T-helper 1 cell treated with Interleukin-12 subunit alpha and Interleukin-12 subunit beta and Interleukin-4 antibody, amounts not matched to agents 30 μg/mL and 1 μg/mL, for 36 hours (primary cell): ENCODE measurements around the gene FAM167B.
A peak's percentile ranks its signal among the peaks of the same experiment; 100 is the strongest.
"Not testable (repeated sequence)": the region's sequence is repeated elsewhere in the genome, so short reads cannot be mapped to it uniquely, and the experiment has no call there.

ENCODE experiments used
- H3K27ac Mint-ChIP-seq: one replicate; pipeline ENCODE4 v1.8.0; 2021; ENCODE audit warnings: mild to moderate bottlenecking, mixed read lengths
- H3K27me3 Mint-ChIP-seq: one replicate; pipeline ENCODE4 v1.8.0; 2021; ENCODE audit warnings: low read depth, mixed read lengths
- H3K36me3 Mint-ChIP-seq: one replicate; pipeline ENCODE4 v1.8.0; 2021; ENCODE audit warnings: low read depth, mixed read lengths
- H3K4me1 Mint-ChIP-seq: one replicate; pipeline ENCODE4 v1.8.0; 2021; ENCODE audit warnings: low read depth, mixed read lengths
- H3K4me3 Mint-ChIP-seq: one replicate; pipeline ENCODE4 v1.8.0; 2021; ENCODE audit warnings: mild to moderate bottlenecking, moderate library complexity, mixed read lengths
- H3K9me3 Mint-ChIP-seq: one replicate; pipeline ENCODE4 v1.8.0; 2021; ENCODE audit warnings: mixed read lengths

Gene FAM167B

DNA sequence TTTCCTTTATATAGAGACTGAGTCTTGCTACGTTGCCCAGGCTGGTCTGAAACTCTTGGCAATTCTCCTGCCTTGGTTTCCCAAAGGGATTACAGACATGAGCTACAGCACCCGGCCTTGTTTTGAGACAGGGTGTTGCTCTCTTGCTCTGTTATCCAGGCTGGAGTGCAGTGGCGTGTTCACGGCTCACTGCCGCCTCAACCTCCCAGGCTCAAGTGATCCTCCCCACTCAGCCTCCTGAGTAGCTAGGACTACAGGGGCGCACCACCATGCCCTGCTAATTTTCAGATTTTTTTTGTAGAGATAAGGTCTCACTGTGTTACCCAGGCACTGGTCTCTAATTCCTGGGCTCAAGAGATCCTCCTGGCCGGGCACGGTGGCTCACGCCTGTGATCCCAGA, 18.8 kb downstream of the FAM167B start:
- H3K27me3 Mint-ChIP-seq: no peaks in the 10 kb centered on the region
- H3K27ac Mint-ChIP-seq: peak overlapping the region; percentile 86
- peaks cover 20% of the 10 kb centered on the region for H3K36me3 Mint-ChIP-seq
- H3K4me1 Mint-ChIP-seq: peaks cover 32% of the 10 kb centered on the region
- H3K9me3 Mint-ChIP-seq: no peaks in the 10 kb centered on the region
- H3K4me3 Mint-ChIP-seq: peak overlapping the region; percentile 29

DNA sequence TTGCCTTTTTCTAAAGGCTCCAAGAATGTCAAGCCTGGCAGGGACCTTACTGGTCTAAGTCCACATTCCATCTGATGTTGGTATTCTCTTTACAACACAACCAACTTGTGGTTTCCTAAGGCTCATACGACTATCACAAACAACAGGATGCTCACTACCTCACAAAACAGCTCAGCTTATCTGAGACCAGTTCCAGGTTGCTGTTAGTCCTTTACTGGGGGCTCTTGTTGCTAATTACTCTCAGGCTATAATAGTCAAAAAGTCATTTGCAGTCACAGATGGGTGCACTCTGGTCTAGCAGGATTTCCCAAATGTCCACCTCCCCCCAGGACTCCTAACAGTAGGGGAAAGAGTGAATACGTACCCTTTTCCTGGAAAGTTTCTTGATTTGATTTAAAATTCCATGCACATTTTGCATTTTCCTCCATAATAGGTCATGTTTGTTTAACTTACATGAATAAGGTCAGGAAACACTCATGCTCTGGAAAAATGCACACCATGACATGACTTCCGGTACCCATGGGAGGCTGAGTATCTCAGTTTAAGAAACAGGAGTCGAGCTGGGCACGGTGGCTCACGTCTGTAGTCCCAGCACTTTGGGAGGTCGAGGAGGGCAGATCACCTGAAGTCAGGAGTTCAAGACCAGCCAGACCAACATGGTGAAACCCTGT, 20.0 kb downstream of the FAM167B start:
- Mint-ChIP-seq H3K4me1 (peaks cover 39% of the 10 kb centered on the region), H3K27me3 (no peaks in the 10 kb centered on the region), H3K36me3 (peaks cover 27% of the 10 kb centered on the region), H3K9me3 (no peaks in the 10 kb centered on the region), H3K4me3 (peak overlapping the region; percentile 86), H3K27ac (peak overlapping the region; percentile 98)

DNA sequence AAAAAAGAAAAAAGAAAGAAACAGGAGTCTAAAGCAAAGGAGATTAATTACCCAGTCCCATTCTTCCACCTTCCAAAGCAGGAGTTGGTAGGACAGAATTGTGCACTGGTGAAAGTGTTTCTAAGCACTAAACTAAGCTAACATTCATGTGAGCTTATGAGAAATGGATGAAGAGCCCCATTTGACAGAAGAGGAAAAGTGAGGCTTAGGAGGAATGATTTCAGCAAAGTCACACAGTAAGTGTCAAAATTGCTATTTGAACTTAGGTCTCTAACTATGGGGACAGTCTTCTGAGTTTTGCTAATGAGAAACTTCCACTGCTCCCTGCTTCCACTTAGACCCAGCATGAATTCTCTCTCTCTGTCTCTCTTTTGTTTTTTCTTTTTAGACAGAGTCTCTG, 22.7 kb downstream of the FAM167B start:
- Mint-ChIP-seq H3K36me3 (peaks cover 42% of the 10 kb centered on the region), H3K4me1 (peaks cover 50% of the 10 kb centered on the region), H3K27me3 (no peaks in the 10 kb centered on the region), H3K4me3 (no peak overlapping the region), H3K27ac (peak overlapping the region; percentile 55), H3K9me3 (no peaks in the 10 kb centered on the region)

DNA sequence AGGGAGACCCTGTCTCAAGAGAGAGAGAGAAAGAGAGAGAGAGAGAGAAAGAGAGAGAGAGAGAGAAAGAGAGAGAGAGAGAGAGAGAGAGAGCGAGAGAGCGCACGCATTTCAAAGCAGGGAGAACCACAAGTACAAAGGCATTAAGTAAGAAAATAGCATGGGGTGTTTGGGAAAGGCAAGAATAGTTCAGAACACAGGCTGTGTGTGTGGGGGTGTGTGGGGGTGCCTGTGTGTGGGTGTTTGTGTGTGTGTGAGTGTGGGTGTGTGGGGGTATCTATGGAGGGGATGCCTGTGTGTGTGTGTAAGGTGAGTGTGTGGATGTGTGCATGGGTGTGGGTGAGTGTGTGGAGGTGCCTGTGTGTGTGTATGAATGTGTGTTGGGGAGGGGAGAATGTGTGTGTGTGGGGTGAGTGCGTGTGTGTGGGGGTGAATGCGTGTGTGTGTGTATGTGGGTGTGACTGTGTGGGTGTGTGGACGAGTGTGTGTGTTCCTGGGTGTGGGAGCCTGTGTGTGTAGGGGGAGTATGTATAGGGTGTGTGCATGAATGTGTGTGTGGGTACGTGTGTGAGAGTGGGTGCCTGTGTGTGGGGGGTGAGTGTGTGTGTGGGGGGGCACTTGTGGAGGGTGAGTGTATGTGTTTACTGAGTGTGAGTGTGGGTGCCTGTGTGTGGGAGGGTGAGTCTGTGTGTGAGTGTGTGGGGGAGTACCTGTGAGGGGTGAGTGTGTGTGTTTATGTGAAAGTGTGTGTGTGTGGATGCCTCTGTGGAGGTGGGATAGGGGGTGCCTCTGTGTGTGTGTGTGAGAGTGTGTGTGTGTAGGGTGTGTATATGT, 25.8 kb downstream of the FAM167B start:
- H3K4me1 Mint-ChIP-seq: peaks cover 44% of the 10 kb centered on the region
- H3K36me3 Mint-ChIP-seq: peaks cover 47% of the 10 kb centered on the region
- H3K9me3 Mint-ChIP-seq: no peaks in the 10 kb centered on the region
- H3K27me3 Mint-ChIP-seq: no peaks in the 10 kb centered on the region
- peak overlapping the region; percentile 58 for H3K4me3 Mint-ChIP-seq
- peak overlapping the region; percentile 86 for H3K27ac Mint-ChIP-seq

DNA sequence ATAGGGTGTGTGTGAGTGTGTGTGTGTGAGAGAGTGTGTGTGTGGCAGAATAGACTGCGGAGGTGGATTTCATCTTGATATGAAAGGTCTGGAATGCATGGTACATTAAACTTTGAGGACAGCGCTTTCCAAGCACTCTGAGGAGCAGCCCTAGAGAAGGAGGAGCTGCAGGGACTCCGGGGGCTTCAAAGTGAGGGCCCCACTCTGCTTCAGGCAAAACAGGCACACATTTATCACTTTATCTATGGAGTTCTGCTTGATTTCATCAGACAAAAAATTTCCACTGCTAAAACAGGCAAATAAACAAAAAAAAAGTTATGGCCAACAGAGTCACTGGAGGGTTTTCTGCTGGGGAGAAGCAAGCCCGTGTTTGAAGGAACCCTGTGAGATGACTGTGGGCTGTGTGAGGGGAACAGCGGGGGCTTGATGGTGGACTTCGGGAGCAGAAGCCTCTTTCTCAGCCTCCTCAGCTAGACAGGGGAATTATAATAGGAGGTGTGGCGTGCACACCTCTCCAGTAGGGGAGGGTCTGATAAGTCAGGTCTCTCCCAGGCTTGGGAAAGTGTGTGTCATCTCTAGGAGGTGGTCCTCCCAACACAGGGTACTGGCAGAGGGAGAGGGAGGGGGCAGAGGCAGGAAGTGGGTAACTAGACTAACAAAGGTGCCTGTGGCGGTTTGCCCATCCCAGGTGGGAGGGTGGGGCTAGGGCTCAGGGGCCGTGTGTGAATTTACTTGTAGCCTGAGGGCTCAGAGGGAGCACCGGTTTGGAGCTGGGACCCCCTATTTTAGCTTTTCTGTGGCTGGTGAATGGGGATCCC, 26.6 kb downstream of the FAM167B start:
- Mint-ChIP-seq H3K27me3 (no peaks in the 10 kb centered on the region), H3K27ac (peak overlapping the region; percentile 86), H3K9me3 (no peaks in the 10 kb centered on the region), H3K36me3 (peaks cover 50% of the 10 kb centered on the region), H3K4me1 (peaks cover 46% of the 10 kb centered on the region), H3K4me3 (peak overlapping the region; percentile 58)

DNA sequence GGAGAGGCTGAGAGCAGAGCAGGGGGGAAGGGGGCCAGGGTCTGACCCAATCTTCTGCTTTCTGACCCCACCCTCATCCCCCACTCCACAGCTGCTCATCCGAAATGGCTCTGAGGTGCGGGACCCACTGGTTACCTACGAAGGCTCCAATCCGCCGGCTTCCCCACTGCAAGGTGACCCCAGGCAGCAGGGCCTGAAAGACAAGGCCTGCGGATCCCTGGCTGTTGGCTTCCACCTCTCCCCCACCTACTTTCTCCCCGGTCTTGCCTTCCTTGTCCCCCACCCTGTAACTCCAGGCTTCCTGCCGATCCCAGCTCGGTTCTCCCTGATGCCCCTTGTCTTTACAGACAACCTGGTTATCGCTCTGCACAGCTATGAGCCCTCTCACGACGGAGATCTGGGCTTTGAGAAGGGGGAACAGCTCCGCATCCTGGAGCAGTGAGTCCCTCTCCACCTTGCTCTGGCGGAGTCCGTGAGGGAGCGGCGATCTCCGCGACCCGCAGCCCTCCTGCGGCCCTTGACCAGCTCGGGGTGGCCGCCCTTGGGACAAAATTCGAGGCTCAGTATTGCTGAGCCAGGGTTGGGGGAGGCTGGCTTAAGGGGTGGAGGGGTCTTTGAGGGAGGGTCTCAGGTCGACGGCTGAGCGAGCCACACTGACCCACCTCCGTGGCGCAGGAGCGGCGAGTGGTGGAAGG, 27.8 kb downstream of the FAM167B start:
- Mint-ChIP-seq H3K9me3 (no peaks in the 10 kb centered on the region), H3K4me3 (no peak overlapping the region), H3K36me3 (peaks cover 58% of the 10 kb centered on the region), H3K27ac (peak overlapping the region; percentile 86), H3K27me3 (no peaks in the 10 kb centered on the region), H3K4me1 (peaks cover 47% of the 10 kb centered on the region)

DNA sequence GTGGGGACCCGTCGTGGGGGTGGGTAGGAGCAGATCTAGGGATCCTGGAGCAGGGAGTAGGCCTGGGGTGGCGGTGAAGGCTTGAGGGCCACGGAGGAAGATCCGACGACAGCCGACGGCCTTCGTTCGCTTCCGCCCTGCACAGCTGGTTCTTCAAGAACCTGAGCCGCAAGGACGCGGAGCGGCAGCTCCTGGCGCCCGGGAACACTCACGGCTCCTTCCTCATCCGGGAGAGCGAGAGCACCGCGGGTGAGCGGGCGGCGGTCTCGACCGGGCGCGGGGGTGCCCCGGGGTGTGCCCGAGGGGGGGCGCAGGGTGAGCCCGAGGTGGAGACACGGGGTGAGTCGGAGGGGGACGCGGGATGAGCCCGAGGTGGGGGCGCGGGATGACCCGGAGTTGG, 28.4 kb downstream of the FAM167B start:
- Mint-ChIP-seq H3K4me1 (peaks cover 47% of the 10 kb centered on the region), H3K27me3 (no peaks in the 10 kb centered on the region), H3K9me3 (no peaks in the 10 kb centered on the region), H3K4me3 (no peak overlapping the region), H3K36me3 (peaks cover 56% of the 10 kb centered on the region), H3K27ac (peak overlapping the region; percentile 49)

DNA sequence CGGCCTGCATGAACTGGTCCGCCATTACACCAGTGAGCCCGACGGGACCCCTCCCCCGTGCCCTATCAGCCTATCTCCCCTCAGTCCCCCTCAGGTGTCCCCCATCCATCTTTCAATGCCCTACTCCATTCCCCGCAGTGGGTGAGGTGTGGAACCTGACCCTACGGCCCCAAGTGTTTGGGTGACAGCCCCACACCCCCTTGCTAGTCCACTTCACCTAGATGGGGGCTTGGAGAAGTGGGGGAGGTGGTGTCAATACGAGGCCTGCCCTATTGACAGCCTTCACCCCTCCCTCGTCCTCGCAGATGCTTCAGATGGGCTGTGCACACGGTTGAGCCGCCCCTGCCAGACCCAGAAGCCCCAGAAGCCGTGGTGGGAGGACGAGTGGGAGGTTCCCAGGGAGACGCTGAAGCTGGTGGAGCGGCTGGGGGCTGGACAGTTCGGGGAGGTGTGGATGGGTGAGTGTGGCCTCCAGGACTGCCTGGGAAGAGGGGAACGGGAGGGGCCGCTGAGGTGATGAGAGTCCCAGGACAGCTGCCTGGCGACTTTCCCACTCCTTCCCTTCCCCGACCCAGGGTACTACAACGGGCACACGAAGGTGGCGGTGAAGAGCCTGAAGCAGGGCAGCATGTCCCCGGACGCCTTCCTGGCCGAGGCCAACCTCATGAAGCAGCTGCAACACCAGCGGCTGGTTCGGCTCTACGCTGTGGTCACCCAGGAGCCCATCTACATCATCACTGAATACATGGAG, 29.2 kb downstream of the FAM167B start:
- H3K36me3 Mint-ChIP-seq: peaks cover 54% of the 10 kb centered on the region
- no peaks in the 10 kb centered on the region for H3K9me3 Mint-ChIP-seq
- no peak overlapping the region for H3K4me3 Mint-ChIP-seq
- H3K27ac Mint-ChIP-seq: peak overlapping the region; percentile 17
- no peaks in the 10 kb centered on the region for H3K27me3 Mint-ChIP-seq
- H3K4me1 Mint-ChIP-seq: peaks cover 45% of the 10 kb centered on the region

DNA sequence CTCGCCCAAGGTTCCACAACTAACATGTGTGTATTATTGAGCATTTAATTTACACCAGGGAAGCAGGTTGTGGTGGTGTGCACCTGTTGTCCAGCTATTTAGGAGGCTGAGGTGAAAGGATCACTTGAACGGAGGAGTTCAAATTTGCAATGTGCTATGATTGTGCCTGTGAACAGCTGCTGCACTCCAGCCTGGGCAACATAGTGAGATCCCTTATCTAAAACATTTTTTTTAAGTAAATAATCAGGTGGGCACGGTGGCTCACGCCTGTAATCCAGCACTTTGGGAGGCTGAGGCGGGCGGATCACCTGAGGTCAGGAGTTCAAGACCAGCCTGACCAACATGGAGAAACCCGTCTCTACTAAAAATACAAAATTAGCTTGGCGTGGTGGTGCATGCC, 37.8 kb downstream of the FAM167B start:
- not testable (repeated sequence) for H3K4me3 Mint-ChIP-seq, H3K9me3 Mint-ChIP-seq, H3K4me1 Mint-ChIP-seq, H3K27me3 Mint-ChIP-seq, H3K27ac Mint-ChIP-seq
- H3K36me3 Mint-ChIP-seq: peaks cover 27% of the 10 kb centered on the region

DNA sequence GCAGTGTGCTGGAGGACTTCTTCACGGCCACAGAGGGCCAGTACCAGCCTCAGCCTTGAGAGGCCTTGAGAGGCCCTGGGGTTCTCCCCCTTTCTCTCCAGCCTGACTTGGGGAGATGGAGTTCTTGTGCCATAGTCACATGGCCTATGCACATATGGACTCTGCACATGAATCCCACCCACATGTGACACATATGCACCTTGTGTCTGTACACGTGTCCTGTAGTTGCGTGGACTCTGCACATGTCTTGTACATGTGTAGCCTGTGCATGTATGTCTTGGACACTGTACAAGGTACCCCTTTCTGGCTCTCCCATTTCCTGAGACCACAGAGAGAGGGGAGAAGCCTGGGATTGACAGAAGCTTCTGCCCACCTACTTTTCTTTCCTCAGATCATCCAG, 38.6 kb downstream of the FAM167B start:
- Mint-ChIP-seq H3K9me3 (no peaks in the 10 kb centered on the region), H3K27ac (no peak overlapping the region), H3K36me3 (peaks cover 27% of the 10 kb centered on the region), H3K27me3 (no peaks in the 10 kb centered on the region), H3K4me3 (no peak overlapping the region), H3K4me1 (peaks cover 3% of the 10 kb centered on the region)

DNA sequence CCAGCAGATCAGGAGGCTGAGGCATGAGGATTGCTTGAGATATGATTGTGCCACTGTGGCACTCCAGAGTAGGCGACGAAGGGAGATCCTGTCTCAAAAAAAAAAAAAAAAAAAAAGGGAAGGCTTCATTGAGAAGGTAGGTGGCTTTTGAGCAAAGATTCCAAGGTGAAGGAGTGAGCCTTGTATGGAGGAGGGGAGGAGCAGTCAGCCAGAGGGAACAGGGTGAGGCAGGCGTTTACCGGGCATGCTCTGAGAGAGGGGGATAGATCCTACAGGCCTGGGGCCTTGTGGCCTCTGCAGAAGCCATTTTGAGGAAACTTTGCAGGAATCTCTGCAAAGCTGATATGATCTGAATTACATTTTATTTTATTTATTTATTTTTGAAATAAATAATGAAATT, 39.7 kb downstream of the FAM167B start:
- peak overlapping the region; percentile 36 for H3K27ac Mint-ChIP-seq
- H3K4me1 Mint-ChIP-seq: peaks cover 7% of the 10 kb centered on the region
- no peaks in the 10 kb centered on the region for H3K9me3 Mint-ChIP-seq
- no peaks in the 10 kb centered on the region for H3K27me3 Mint-ChIP-seq
- peaks cover 25% of the 10 kb centered on the region for H3K36me3 Mint-ChIP-seq
- no peak overlapping the region for H3K4me3 Mint-ChIP-seq

DNA sequence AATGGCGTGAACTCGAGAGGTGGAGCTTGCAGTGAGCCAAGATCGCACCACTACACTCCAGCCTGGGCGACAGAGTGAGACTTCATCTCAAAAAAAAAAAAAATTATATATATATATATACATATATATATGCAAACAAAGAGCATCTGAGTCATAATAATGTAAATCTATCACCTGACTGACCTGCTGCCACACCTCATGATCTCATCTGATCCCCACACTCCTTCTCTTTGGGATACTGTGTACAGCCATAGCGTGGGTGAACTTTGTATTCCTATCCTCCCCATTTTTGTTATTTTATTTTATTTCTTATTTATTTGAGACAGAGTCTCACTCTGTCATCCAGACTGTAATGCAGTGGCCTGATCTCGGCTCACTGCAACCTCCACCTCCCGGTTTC, 42.2 kb downstream of the FAM167B start:
- H3K4me1 Mint-ChIP-seq: peaks cover 12% of the 10 kb centered on the region
- H3K36me3 Mint-ChIP-seq: peaks cover 27% of the 10 kb centered on the region
- H3K9me3 Mint-ChIP-seq: no peaks in the 10 kb centered on the region
- H3K4me3 Mint-ChIP-seq: no peak overlapping the region
- H3K27ac Mint-ChIP-seq: no peak overlapping the region
- H3K27me3 Mint-ChIP-seq: no peaks in the 10 kb centered on the region

DNA sequence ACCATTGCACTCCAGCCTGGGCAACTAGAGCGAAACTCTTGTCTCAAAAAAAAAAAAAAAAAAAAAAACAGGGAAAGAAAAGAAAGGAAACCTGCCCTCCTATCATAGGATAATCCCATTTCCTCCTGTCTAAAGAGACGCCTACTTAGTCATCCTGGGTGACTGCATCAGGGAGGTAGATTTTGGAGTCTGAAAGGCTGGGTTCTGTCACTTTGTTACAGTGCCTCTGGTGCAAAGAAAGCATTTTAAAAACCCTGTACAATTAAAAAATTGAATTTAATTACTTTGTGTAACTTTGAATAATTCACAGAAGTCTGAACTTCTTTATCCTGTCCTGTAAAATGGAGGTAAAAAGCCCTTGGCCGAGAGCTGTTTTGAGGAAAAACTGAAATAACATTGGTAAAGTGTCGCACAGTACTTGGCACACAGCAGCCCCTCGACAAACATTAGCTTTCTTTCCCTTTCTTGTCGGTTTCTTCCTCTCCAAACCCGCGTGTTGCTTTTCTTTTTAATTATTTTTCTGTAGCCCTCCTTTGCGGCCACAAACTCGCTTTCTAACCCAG, 44.2 kb downstream of the FAM167B start:
- Mint-ChIP-seq H3K4me3 (peak overlapping the region; percentile 97), H3K9me3 (no peaks in the 10 kb centered on the region), H3K36me3 (peaks cover 26% of the 10 kb centered on the region), H3K27ac (peak overlapping the region; percentile 94), H3K4me1 (peaks cover 27% of the 10 kb centered on the region), H3K27me3 (no peaks in the 10 kb centered on the region)
